EL (cell line): ENCODE results near the gene CALR3.
"Not testable (repeated sequence)": the region's sequence is repeated elsewhere in the genome, so short reads cannot be mapped to it uniquely, and the experiment has no call there.

Experiments
- DNase-seq: peaks from one replicate; pipeline ENCODE4 v3.0.0-alpha.2; 2016

Gene CALR3

GRCh38 chr19:16524991-16525734 lies 29.2 kb upstream of the CALR3 start:
- no peak for DNase-seq

- no peak for DNase-seq
These were observed 26.8 kb upstream of the CALR3 start for GRCh38 chr19:16522559-16523377.

- no peak for DNase-seq
These were observed 25.8 kb upstream of the CALR3 start for GRCh38 chr19:16521715-16522289.

- DNase-seq: no peak
These were observed 25.1 kb upstream of the CALR3 start for GRCh38 chr19:16520986-16521624.

GRCh38 chr19:16520074-16520973 lies 24.4 kb upstream of the CALR3 start:
- DNase-seq: no peak

- DNase-seq: no peak
These were observed 23.3 kb upstream of the CALR3 start for GRCh38 chr19:16519230-16519687.

GRCh38 chr19:16518483-16519229 lies 22.7 kb upstream of the CALR3 start:
- DNase-seq: no peak

GRCh38 chr19:16518061-16518460 lies 22.1 kb upstream of the CALR3 start:
- DNase-seq: no peak

- no peak for DNase-seq
These were observed 21.1 kb upstream of the CALR3 start for GRCh38 chr19:16516923-16517610.

- no peak for DNase-seq
These were observed 20.4 kb upstream of the CALR3 start for GRCh38 chr19:16516381-16516780.

GRCh38 chr19:16514383-16515019 lies 18.5 kb upstream of the CALR3 start:
- DNase-seq: no peak

GRCh38 chr19:16512611-16513010 lies 16.6 kb upstream of the CALR3 start:
- DNase-seq: not testable (repeated sequence)

- no peak for DNase-seq
These were observed 13.4 kb upstream of the CALR3 start for GRCh38 chr19:16509141-16510061.

GRCh38 chr19:16508546-16508945 lies 12.6 kb upstream of the CALR3 start:
- no peak for DNase-seq

GRCh38 chr19:16506961-16507360 lies 11.0 kb upstream of the CALR3 start:
- DNase-seq: no peak

- not testable (repeated sequence) for DNase-seq
These were observed 10.2 kb upstream of the CALR3 start for GRCh38 chr19:16506161-16506560.

GRCh38 chr19:16504271-16504670 lies 8.3 kb upstream of the CALR3 start:
- no peak for DNase-seq

- DNase-seq: no peak
These were observed 1.9 kb upstream of the CALR3 start for GRCh38 chr19:16497837-16498236.

- no peak for DNase-seq
These were observed 1.1 kb upstream of the CALR3 start for GRCh38 chr19:16497042-16497441.
